Smooth muscle cell (in vitro differentiated cells): Measurements from ENCODE around the gene FABP2. TPM values are rescaled to one million over a fixed set of nuclear protein-coding genes. Genes with fewer than 3 reads are reported as not detected.

Source experiments
- DNase-seq: peaks from one replicate; lab custom pipeline; 2025; ENCODE audit not compliant: unreplicated experiment; lab: John Stamatoyannopoulos, UW
- H2AFZ ChIP-seq: fragments of 200-600 bp; sonication (generic); 2 replicates; pipeline ENCODE4 v1.6.0; 2016; ENCODE audit warnings: antibody characterized with exemption, low read depth, mild to moderate bottlenecking
- H3F3A ChIP-seq: fragments of 200-600 bp; sonication (generic); 2 replicates; pipeline ENCODE4 v1.6.0; 2017; ENCODE audit warnings: antibody characterized with exemption, low read depth
- H3K27ac ChIP-seq: fragments of 200-600 bp; sonication (generic); 2 replicates; pipeline ENCODE4 v1.5.1; 2016; ENCODE audit warnings: low read depth, mild to moderate bottlenecking
- H3K27me3 ChIP-seq: fragments of 200-600 bp; sonication (generic); 2 replicates; pipeline ENCODE4 v1.6.1; 2016; ENCODE audit warnings: low read depth, mild to moderate bottlenecking
- H3K36me3 ChIP-seq: fragments of 200-600 bp; sonication (generic); 2 replicates; pipeline ENCODE4 v1.5.1; 2016; ENCODE audit warnings: low read depth
- H3K4me1 ChIP-seq: fragments of 200-600 bp; sonication (generic); 2 replicates; pipeline ENCODE4 v1.5.1; 2016; ENCODE audit warnings: low read depth
- H3K4me2 ChIP-seq: fragments of 200-600 bp; sonication (generic); 2 replicates; pipeline ENCODE4 v1.6.0; 2016; ENCODE audit warnings: mild to moderate bottlenecking
- H3K4me3 ChIP-seq: fragments of 200-600 bp; sonication (generic); 2 replicates; pipeline ENCODE4 v1.5.1; 2016; ENCODE audit warnings: mild to moderate bottlenecking
- H3K79me2 ChIP-seq: fragments of 200-600 bp; sonication (generic); 2 replicates; pipeline ENCODE4 v1.6.0; 2016; ENCODE audit warnings: low read depth, mild to moderate bottlenecking
- H3K9ac ChIP-seq: fragments of 200-600 bp; sonication (generic); 2 replicates; pipeline ENCODE4 v1.6.0; 2016; ENCODE audit warnings: low read depth
- H3K9me3 ChIP-seq: fragments of 200-600 bp; sonication (generic); replicated peaks from 2 replicates; pipeline ENCODE4 v1.5.1; 2016; ENCODE audit warnings: low read depth
- H4K20me1 ChIP-seq: fragments of 200-600 bp; sonication (generic); 2 replicates; pipeline ENCODE4 v1.6.0; 2016; ENCODE audit warnings: low read depth
- CTCF ChIP-seq: fragments of 200-600 bp; sonication (generic); IDR thresholded peaks from 2 replicates; pipeline ENCODE4 v1.5.1; 2017; ENCODE audit warnings: borderline replicate concordance, mild to moderate bottlenecking, antibody characterized with exemption; ENCODE audit not compliant: insufficient read depth, poor library complexity, severe bottlenecking
- WGBS: methylation state at CpG from one replicate; pipeline ENCODE4 v1.1.7; 2016; ENCODE audit warnings: low lambda C conversion rate; 5-methylcytosine and 5-hydroxymethylcytosine counted together
- polyA plus RNA-seq: library from polyadenylated mRNA; unstranded; fragments of >200 nt; fragmentation: Nextera tagmentation; extraction: Ambion mirVana; gene quantifications from 2 replicates; pipeline ENCODE4 v1.2.1, GENCODE V29; 2016
- total RNA-seq: library from RNA; depleted of rRNA; stranded (reverse); fragments of >200 nt; gene quantifications from 2 replicates; pipeline ENCODE4 v1.2.3, GENCODE V29; 2014

FABP2 gene
- total and polyA plus RNA-seq, 2 experiments from 2014 or later, result not detected

GRCh38 chr4:119302073-119302832 lies 19.7 kb downstream of the FABP2 start:
- no peaks in the 10 kb centered on the region for H3K27me3 ChIP-seq

GRCh38 chr4:119300101-119300978 lies 21.6 kb downstream of the FABP2 start:
- no peaks in the 10 kb centered on the region for H3F3A ChIP-seq
- peaks cover 33% of the 10 kb centered on the region for H4K20me1 ChIP-seq
- no peak for TF ChIP-seq CTCF
- 1% methylated on average over 54 of the region's 54 CpGs for WGBS
- H3K4me2 ChIP-seq, result peak overlapping the region; percentile 96
- DNase-seq, result no peak
- peaks cover 36% of the 10 kb centered on the region for H3K79me2 ChIP-seq
- no peaks in the 10 kb centered on the region for H3K36me3 ChIP-seq
- no peaks in the 10 kb centered on the region for H3K9me3 ChIP-seq
- peak overlapping the region; percentile 88 for H3K9ac ChIP-seq
- peaks cover 14% of the 10 kb centered on the region for H3K4me1 ChIP-seq
- no peaks in the 10 kb centered on the region for H3K27me3 ChIP-seq
- H3K27ac ChIP-seq, result peak overlapping the region; percentile 86
- peak overlapping the region; percentile 89 for H2AFZ ChIP-seq
- peak overlapping the region; percentile 80 for H3K4me3 ChIP-seq

More at GRCh38 chr4:119302073-119302832, 19.7 kb downstream of the FABP2 start:
- Histone ChIP-seq H3K79me2 (peaks cover 26% of the 10 kb centered on the region), H3K4me2 (no peak overlapping the region), H3K9ac (no peak overlapping the region), H3K36me3 (no peaks in the 10 kb centered on the region), H3K4me3 (no peak overlapping the region), H2AFZ (no peak overlapping the region), H3K27ac (no peak overlapping the region), H4K20me1 (peaks cover 19% of the 10 kb centered on the region), H3K4me1 (peaks cover 14% of the 10 kb centered on the region), H3F3A (no peaks in the 10 kb centered on the region), H3K9me3 (no peaks in the 10 kb centered on the region)
- TF ChIP-seq CTCF, result no peak
- 92% methylated on average over 5 of the region's 5 CpGs for WGBS
- no peak for DNase-seq

GRCh38 chr4:119299741-119300100 lies 22.2 kb downstream of the FABP2 start:
- no peak for TF ChIP-seq CTCF
- peak overlapping the region; percentile 89 for H2AFZ ChIP-seq
- H3K79me2 ChIP-seq, result peaks cover 36% of the 10 kb centered on the region
- H3K4me2 ChIP-seq, result peak overlapping the region; percentile 96
- no peaks in the 10 kb centered on the region for H3K36me3 ChIP-seq
- WGBS, result 4% methylated on average over 9 of the region's 9 CpGs
- peak overlapping the region; percentile 88 for H3K9ac ChIP-seq
- peak overlapping the region; percentile 86 for H3K27ac ChIP-seq
- no peaks in the 10 kb centered on the region for H3F3A ChIP-seq
- peak overlapping the region; percentile 80 for H3K4me3 ChIP-seq
- peaks cover 33% of the 10 kb centered on the region for H4K20me1 ChIP-seq
- H3K4me1 ChIP-seq, result peaks cover 14% of the 10 kb centered on the region
- H3K27me3 ChIP-seq, result no peaks in the 10 kb centered on the region
- no peak for DNase-seq
- H3K9me3 ChIP-seq, result no peaks in the 10 kb centered on the region
